HG02938 (cell line): ENCODE measurements around the gene GPR148.
"Not testable (repeated sequence)": the region's sequence is repeated elsewhere in the genome, so short reads cannot be mapped to it uniquely, and the experiment has no call there.

Experiments
- ATAC-seq: cut with Tn5 transposase; IDR thresholded peaks from one replicate; pipeline ENCODE4 v1.9.1; 2021; ENCODE audit warnings: mild to moderate bottlenecking, moderate library complexity; ENCODE audit not compliant: unreplicated experiment

Gene GPR148

DNA sequence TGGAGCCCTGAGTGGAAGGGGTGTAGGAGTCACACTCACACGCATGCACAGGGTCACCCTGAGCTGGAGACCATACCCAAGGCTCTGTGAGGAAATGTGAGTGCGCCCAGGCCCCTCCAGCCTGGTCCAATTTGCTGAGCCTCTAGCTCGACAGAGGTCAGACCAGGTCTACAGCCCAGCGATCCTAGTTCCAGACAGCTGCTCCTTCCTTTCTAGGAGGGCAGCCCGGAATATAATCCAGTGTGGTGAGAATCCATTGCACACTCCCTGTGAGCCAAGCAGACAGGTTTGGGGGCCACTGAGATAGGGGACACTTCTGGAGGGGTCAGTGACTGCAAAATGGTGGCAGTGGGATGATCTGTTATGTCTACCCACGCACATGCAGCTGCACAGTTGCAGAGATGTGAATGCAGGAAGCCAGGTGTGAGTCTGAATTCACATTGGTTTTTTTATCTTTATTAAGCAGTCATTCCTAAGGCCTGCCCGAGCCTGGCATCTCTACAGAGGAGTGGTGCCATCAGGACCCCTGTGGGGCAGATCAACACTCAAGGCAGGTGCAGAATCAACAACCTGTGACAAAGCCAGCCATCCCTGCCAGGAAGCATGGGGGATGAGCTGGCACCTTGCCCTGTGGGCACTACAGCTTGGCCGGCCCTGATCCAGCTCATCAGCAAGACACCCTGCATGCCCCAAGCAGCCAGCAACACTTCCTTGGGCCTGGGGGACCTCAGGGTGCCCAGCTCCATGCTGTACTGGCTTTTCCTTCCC lies at the start of gene GPR148:
Gene GPR148, plus strand, starts transcription at position 522 of the 768 bp plus-strand sequence. Its CDS starts 82 bp downstream, at position 604.
- no peak for ATAC-seq

- ATAC-seq = not testable (repeated sequence)
Measured at GRCh38 chr2:130692041-130692770, 36.7 kb upstream of the GPR148 start.

GRCh38 chr2:130693474-130693873 lies 35.4 kb upstream of the GPR148 start:
- ATAC-seq = not testable (repeated sequence)

DNA sequence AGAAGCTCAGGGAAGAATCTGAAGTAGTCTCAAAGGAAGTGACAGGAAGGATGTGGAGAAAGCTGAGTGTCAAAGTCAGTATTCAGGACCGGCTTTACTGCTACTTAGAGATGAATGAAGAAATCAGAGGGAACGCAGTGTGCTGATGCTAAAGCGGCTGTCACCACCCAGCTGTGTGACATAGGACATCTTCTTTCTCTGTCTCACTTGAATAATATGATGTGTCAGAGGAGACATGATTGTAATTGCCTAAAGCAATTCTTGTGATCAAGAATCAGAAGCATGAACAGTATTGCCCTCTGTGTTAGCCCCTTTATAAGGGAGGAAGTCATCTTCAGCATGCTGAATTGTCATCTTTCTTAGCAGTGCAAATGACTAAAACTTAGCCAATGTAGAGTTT lies 25.6 kb upstream of the GPR148 start:
- ATAC-seq = not testable (repeated sequence)

GRCh38 chr2:130714795-130715194 lies 14.1 kb upstream of the GPR148 start:
- ATAC-seq = not testable (repeated sequence)

DNA sequence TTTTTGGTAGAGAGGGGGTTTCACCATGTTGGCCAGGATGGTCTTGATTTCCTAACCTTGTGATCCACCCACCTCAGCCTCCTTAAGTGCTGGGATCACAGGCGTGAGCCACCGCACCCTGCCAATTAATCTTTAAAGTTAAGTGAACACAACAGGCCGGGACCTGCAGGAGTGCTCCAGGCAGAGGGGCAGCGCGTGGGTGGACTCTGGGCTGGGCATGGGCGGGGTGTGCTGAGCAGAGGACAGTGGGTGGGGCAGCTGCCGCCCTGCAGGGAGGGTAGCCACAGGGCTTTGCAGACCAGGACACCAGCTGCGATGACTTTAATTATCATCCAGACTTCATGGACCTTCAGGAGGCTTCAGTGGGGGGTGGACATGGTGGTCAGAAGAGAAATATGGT lies 8.8 kb upstream of the GPR148 start:
- no peak for ATAC-seq

- no peak for ATAC-seq
Measured at GRCh38 chr2:130720528-130720927, 8.3 kb upstream of the GPR148 start.

- no peak for ATAC-seq
Measured at GRCh38 chr2:130724455-130724854, 4.4 kb upstream of the GPR148 start.

DNA sequence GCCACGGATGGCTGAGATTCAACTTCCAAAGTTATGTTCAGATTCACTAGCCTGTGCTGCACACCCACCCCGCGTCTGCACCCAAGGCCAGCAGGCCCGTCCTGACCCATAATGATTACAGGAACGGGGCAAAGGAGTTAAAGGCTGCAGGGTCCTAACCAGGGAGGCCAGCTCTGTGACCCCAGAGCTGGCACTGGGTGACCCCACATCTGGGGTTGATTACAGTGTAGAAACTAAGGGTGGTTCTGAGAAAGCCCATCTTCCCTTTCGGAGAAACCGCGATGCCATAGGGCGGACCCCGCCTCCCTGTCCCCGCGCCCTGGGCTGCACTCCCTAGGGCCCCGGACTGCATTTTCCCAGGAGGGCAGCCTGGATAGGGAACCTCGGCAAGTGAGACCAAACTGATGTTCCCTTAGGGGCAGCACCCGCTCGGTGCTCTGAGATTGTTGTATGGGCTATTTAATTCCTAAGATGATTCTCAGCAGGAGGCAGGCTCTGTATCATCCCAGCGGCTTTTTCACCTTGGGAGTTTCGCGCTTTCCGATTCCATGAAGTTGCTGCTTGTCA lies 2.2 kb upstream of the GPR148 start:
- no peak for ATAC-seq

- ATAC-seq = peak; percentile 92
Measured at GRCh38 chr2:130727286-130727924, 1.5 kb upstream of the GPR148 start.

DNA sequence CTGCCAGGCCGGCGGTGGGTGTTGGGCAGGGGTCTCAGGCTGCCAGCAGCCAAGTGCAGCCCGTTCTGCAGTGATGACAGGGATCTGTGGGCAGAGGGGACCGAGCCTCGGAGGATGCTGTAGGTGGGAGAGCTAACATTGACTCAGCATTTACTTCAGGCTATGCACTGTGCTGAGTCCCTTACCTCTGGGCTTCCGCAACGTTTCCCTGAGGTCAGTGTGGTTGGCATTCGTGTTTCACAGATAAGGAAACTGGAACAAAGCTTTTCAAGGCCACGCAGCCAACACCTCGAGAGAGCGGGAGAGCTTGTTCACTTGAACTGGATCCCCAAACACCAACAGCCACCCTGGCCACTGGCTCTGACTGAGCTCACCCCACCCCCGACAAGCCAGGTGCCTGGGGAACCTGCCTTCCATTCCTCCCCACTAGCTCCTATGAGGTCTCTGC lies 839 bp upstream of the GPR148 start:
- ATAC-seq = peak; percentile 24

GRCh38 chr2:130729322-130730299 lies 741 bp downstream of the GPR148 start:
- ATAC-seq = no peak

GRCh38 chr2:130732257-130732656 lies 3.4 kb downstream of the GPR148 start:
- ATAC-seq = not testable (repeated sequence)

GRCh38 chr2:130735200-130735599 lies 6.3 kb downstream of the GPR148 start:
- ATAC-seq = no peak

DNA sequence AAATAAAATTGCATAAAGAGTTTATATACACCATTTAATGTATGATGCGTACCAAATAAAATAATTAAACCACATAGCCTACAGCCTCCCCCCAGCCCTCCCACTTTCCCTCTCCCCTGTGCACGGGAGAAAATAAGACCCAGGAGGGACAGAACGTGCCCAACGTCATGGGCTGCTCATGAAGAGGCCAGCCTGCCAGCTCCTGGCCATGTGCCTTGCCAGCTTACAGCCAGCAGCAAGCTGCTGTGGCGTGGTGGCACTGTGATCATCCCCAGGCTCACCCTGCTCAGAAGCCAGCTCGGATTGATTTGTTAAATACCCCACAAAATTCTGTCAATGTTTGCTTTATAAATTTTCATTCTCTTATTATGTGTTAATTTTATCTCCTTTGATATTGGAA lies 7.6 kb downstream of the GPR148 start:
- no peak for ATAC-seq

GRCh38 chr2:130737592-130737991 lies 8.7 kb downstream of the GPR148 start:
- no peak for ATAC-seq

GRCh38 chr2:130740671-130741070 lies 11.8 kb downstream of the GPR148 start:
- no peak for ATAC-seq

GRCh38 chr2:130743278-130743677 lies 14.4 kb downstream of the GPR148 start:
- ATAC-seq = no peak

GRCh38 chr2:130744287-130745117 lies 15.6 kb downstream of the GPR148 start:
- no peak for ATAC-seq
